PC-3 (cell line): Measurements from ENCODE around the gene AFG3L2.

ENCODE experiments used
- CTCF ChIP-seq: fragments of 300-600 bp; sonication (generic); conservative IDR thresholded peaks from 2 replicates; pipeline ENCODE4 v1.5.1; 2017; ENCODE audit warnings: antibody characterized with exemption, low read depth, mild to moderate bottlenecking, low read length
- EZH2 ChIP-seq: fragments of 300-600 bp; sonication (generic); IDR thresholded peaks from one replicate; pipeline ENCODE4 v1.6.1; 2017; ENCODE audit warnings: antibody characterized with exemption, mild to moderate bottlenecking, low read length; ENCODE audit not compliant: unreplicated experiment
- EZH2phosphoT487 ChIP-seq: fragments of 300-600 bp; sonication (generic); IDR thresholded peaks from 2 replicates; pipeline ENCODE4 v1.6.1; 2018; ENCODE audit warnings: mild to moderate bottlenecking, antibody characterized with exemption, low read length, borderline replicate concordance

GRCh38 chr18:12290086-12290485, 86.9 kb downstream of the AFG3L2 start:
- TF ChIP-seq EZH2phosphoT487 (no peak), CTCF (no peak), EZH2 (no peak)
